Right cardiac atrium (tissue), 5 donors: ENCODE data around the gene CHST11. TPM values are rescaled to one million over a fixed set of nuclear protein-coding genes. Genes with fewer than 3 reads are reported as not detected.

Source experiments
- ATAC-seq, 2 donors: fragments of 200-7000 bp; cut with Tn5 transposase; one replicate each; pipeline versions ENCODE4 v1.8.0 to v1.9.1; 2020; ENCODE audit warnings: moderate library complexity in 2 of 2, mild to moderate bottlenecking in 1 of 2
- DNase-seq, 3 donors: peaks; one replicate each; pipeline ENCODE4 v3.0.0-alpha.2; 2020
- H3K27ac ChIP-seq: one replicate; pipeline ENCODE4 v1.5.1; 2013; ENCODE audit warnings: mild to moderate bottlenecking, low read length, control low read depth, moderate library complexity
- H3K27me3 ChIP-seq: one replicate; pipeline ENCODE4 v1.6.1; 2013; ENCODE audit not compliant: control insufficient read depth, insufficient read depth
- H3K4me1 ChIP-seq: one replicate; pipeline ENCODE4 v1.6.1; 2013; ENCODE audit warnings: low read length; ENCODE audit not compliant: control insufficient read depth, insufficient read depth
- H3K4me3 ChIP-seq: one replicate; pipeline ENCODE4 v1.5.1; 2013; ENCODE audit warnings: low read length, control low read depth
- H3K9me3 ChIP-seq: one replicate; pipeline ENCODE4 v1.6.1; 2013; ENCODE audit warnings: low read length; ENCODE audit not compliant: control insufficient read depth
- WGBS: extraction: QIAGEN DNeasy Blood & Tissue Kit; methylation state at CpG from one replicate; pipeline ENCODE4 v1.1.7; 2013; 5-methylcytosine and 5-hydroxymethylcytosine counted together
- intact Hi-C, 4 donors: fragments of 100-400 bp; cut with DNase I; formaldehyde crosslinking; loops; one replicate each; pipeline versions ENCODE4 v1.11.0 to v1.14.0; 2022 to 2023
- polyA plus RNA-seq: library from polyadenylated mRNA; stranded (reverse); fragments of 200-250 nt; gene quantifications from one replicate; pipeline ENCODE4 v1.2.3, GENCODE V29; 2013
- total RNA-seq, 4 donors: library from RNA; stranded (reverse); fragmentation: NEBNext Ultra II Directional; extraction: Animal tissue kit (Norgen Biotek cat#: 25700); gene quantifications; one replicate each; pipeline ENCODE4 v1.2.1, GENCODE V29; 2021
- donor health status: healthy with polysubstance abuse.
- donor health status: DM: no; HTN: yes; CAD: no.
- donor health status: DM: no; HTN: no; CAD: no.
- donor health status: DM: no; HTN: yes; CAD: no; lungs with severe emphysema.
- donor health status: DM: yes; HTN: yes; CAD: no.

Gene CHST11
- total and polyA plus RNA-seq, 5 donors = 3.1 to 11.8 (median 9.9) TPM

- no peaks in the 10 kb centered on the region for H3K9me3 ChIP-seq
- H3K27ac ChIP-seq = no peak overlapping the region
- peaks cover 5% of the 10 kb centered on the region for H3K4me1 ChIP-seq
- H3K4me3 ChIP-seq = peak overlapping the region; percentile 32
- no peak for DNase-seq
- no peaks in the 10 kb centered on the region for H3K27me3 ChIP-seq
- no peak for ATAC-seq
- intact Hi-C loops = no loop called here
Measured at GRCh38 chr12:104721039-104721405, 264.3 kb downstream of the CHST11 start.

GRCh38 chr12:104721936-104722335 is 265.2 kb downstream of the CHST11 start:
- intact Hi-C loops = no loop called here
- Histone ChIP-seq H3K27me3 (no peaks in the 10 kb centered on the region), H3K4me3 (no peak overlapping the region), H3K9me3 (no peaks in the 10 kb centered on the region), H3K4me1 (peaks cover 5% of the 10 kb centered on the region), H3K27ac (no peak overlapping the region)
- DNase-seq (no peak), ATAC-seq (no peak)
- WGBS = 98% methylated on average over 6 of the region's 6 CpGs

GRCh38 chr12:104722601-104723534 is 266.1 kb downstream of the CHST11 start:
- H3K4me3 ChIP-seq = no peak overlapping the region
- H3K9me3 ChIP-seq = no peaks in the 10 kb centered on the region
- H3K27ac ChIP-seq = no peak overlapping the region
- 76% methylated on average over 21 of the region's 21 CpGs for WGBS
- DNase-seq (no peak), ATAC-seq (no peak)
- H3K27me3 ChIP-seq = no peaks in the 10 kb centered on the region
- intact Hi-C loops = no loop called here
- peaks cover 5% of the 10 kb centered on the region for H3K4me1 ChIP-seq

- no peak overlapping the region for H3K27ac ChIP-seq
- DNase-seq (no peak), ATAC-seq (no peak)
- no peaks in the 10 kb centered on the region for H3K9me3 ChIP-seq
- intact Hi-C loops = no loop called here
- peaks cover 3% of the 10 kb centered on the region for H3K4me1 ChIP-seq
- 82% methylated on average over 2 of the region's 2 CpGs for WGBS
- H3K4me3 ChIP-seq = no peak overlapping the region
- no peaks in the 10 kb centered on the region for H3K27me3 ChIP-seq
Measured at GRCh38 chr12:104723895-104724294, 267.1 kb downstream of the CHST11 start.

- intact Hi-C loops = no loop called here
- ATAC-seq (no peak), DNase-seq (no peak)
- Histone ChIP-seq H3K9me3 (no peaks in the 10 kb centered on the region), H3K4me1 (no peaks in the 10 kb centered on the region), H3K4me3 (no peak overlapping the region), H3K27me3 (no peaks in the 10 kb centered on the region), H3K27ac (no peak overlapping the region)
- WGBS = 93% methylated on average over 12 of the region's 12 CpGs
Measured at GRCh38 chr12:104724992-104725585, 268.3 kb downstream of the CHST11 start.

GRCh38 chr12:104725610-104726009 is 268.9 kb downstream of the CHST11 start:
- Histone ChIP-seq H3K27me3 (no peaks in the 10 kb centered on the region), H3K9me3 (no peaks in the 10 kb centered on the region), H3K27ac (no peak overlapping the region), H3K4me3 (no peak overlapping the region), H3K4me1 (no peaks in the 10 kb centered on the region)
- no peak for DNase-seq
- intact Hi-C loops = no loop called here
- 88% methylated on average over 3 of the region's 3 CpGs for WGBS
- ATAC-seq = no peak

GRCh38 chr12:104727726-104728465 is 271.1 kb downstream of the CHST11 start:
- no peaks in the 10 kb centered on the region for H3K27me3 ChIP-seq
- no peaks in the 10 kb centered on the region for H3K4me1 ChIP-seq
- intact Hi-C loops = no loop called here
- WGBS = 63% methylated on average over 10 of the region's 10 CpGs
- no peak overlapping the region for H3K4me3 ChIP-seq
- H3K9me3 ChIP-seq = no peaks in the 10 kb centered on the region
- no peak for ATAC-seq
- DNase-seq = no peak
- no peak overlapping the region for H3K27ac ChIP-seq

- no peaks in the 10 kb centered on the region for H3K9me3 ChIP-seq
- H3K27ac ChIP-seq = peak overlapping the region; percentile 31
- DNase-seq (no peak), ATAC-seq (peak; percentile 38 to 49)
- whole genome bisulfite sequencing = 20% methylated on average over 1 of the region's 1 CpG
- no peak overlapping the region for H3K4me3 ChIP-seq
- intact Hi-C loops = no loop called here
- H3K4me1 ChIP-seq = no peaks in the 10 kb centered on the region
- H3K27me3 ChIP-seq = no peaks in the 10 kb centered on the region
Measured at GRCh38 chr12:104729091-104729490, 272.3 kb downstream of the CHST11 start.

- Histone ChIP-seq H3K4me1 (no peaks in the 10 kb centered on the region), H3K27ac (no peak overlapping the region), H3K27me3 (no peaks in the 10 kb centered on the region), H3K9me3 (no peaks in the 10 kb centered on the region), H3K4me3 (no peak overlapping the region)
- intact Hi-C loops = no loop called here
- WGBS = 87% methylated on average over 19 of the region's 19 CpGs
- DNase-seq (no peak), ATAC-seq (no peak)
Measured at GRCh38 chr12:104729610-104730446, 273.1 kb downstream of the CHST11 start.

- Histone ChIP-seq H3K4me3 (no peak overlapping the region), H3K4me1 (peaks cover 3% of the 10 kb centered on the region), H3K27me3 (no peaks in the 10 kb centered on the region), H3K27ac (no peak overlapping the region), H3K9me3 (no peaks in the 10 kb centered on the region)
- WGBS = 63% methylated on average over 4 of the region's 4 CpGs
- intact Hi-C loops = no loop called here
- ATAC-seq = no peak
- DNase-seq = no peak
Measured at GRCh38 chr12:104730763-104731162, 274.0 kb downstream of the CHST11 start.
